ENCODE data around the gene C3. TPM values are rescaled to one million over a fixed set of nuclear protein-coding genes. Genes with fewer than 3 reads are reported as not detected.
"Not testable (repeated sequence)": the region's sequence is repeated elsewhere in the genome, so short reads cannot be mapped to it uniquely, and the experiment has no call there.

The C3 gene
- total RNA-seq, 1 donor from 2014 or later, result 8.2 TPM

- no peaks in the 10 kb centered on the region for H3K36me3 Mint-ChIP-seq
- H3K4me3 Mint-ChIP-seq, result no peak overlapping the region
- H3K27ac Mint-ChIP-seq, result no peak overlapping the region
- no peak for TF ChIP-seq CTCF (conservative IDR thresholded peaks at IDR 0.05)
- no peaks in the 10 kb centered on the region for H3K9me3 Mint-ChIP-seq
- H3K4me1 Mint-ChIP-seq (ENCODE audit: unreplicated experiment), result no peaks in the 10 kb centered on the region
- peaks cover 52% of the 10 kb centered on the region for H3K27me3 Mint-ChIP-seq
- no peak for DNase-seq (ENCODE audit: extremely low spot score, unreplicated experiment)
Measured at GRCh38 chr19:6711078-6711361, 9.4 kb downstream of the C3 start.

- no peak for DNase-seq (ENCODE audit: extremely low spot score, unreplicated experiment)
- no peaks in the 10 kb centered on the region for H3K4me1 Mint-ChIP-seq (ENCODE audit: unreplicated experiment)
- no peaks in the 10 kb centered on the region for H3K9me3 Mint-ChIP-seq
- TF ChIP-seq CTCF (conservative IDR thresholded peaks at IDR 0.05), result peak; percentile 18
- no peak overlapping the region for H3K27ac Mint-ChIP-seq
- no peak overlapping the region for H3K4me3 Mint-ChIP-seq
- H3K36me3 Mint-ChIP-seq, result no peaks in the 10 kb centered on the region
- peaks cover 52% of the 10 kb centered on the region for H3K27me3 Mint-ChIP-seq
Measured at GRCh38 chr19:6710273-6711077, 10.0 kb downstream of the C3 start.

DNA sequence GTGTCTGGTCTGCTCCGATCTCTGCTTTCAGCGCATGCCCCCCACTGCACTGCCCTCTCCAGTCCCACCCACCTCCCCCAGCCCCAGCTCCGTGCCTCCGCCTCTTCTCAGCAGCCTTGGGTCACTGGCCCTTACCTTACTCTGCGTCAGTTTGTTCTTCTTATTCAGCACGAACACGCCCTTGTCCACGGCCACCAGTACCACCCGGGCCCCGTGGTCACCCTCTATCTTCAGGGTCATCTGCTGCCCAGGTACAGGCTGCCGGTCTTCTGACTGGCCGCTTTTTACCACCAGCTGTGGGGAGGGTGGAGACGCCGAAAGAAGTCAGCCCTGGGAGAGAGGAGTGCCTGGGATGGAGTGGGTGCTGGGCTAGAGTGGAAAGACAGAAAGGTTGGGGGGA lies 10.9 kb downstream of the C3 start:
- peaks cover 52% of the 10 kb centered on the region for H3K27me3 Mint-ChIP-seq
- no peak overlapping the region for H3K27ac Mint-ChIP-seq
- no peak for DNase-seq (ENCODE audit: extremely low spot score, unreplicated experiment)
- H3K9me3 Mint-ChIP-seq, result no peaks in the 10 kb centered on the region
- no peak overlapping the region for H3K4me3 Mint-ChIP-seq
- no peaks in the 10 kb centered on the region for H3K36me3 Mint-ChIP-seq
- TF ChIP-seq CTCF (conservative IDR thresholded peaks at IDR 0.05), result no peak
- no peaks in the 10 kb centered on the region for H3K4me1 Mint-ChIP-seq (ENCODE audit: unreplicated experiment)

DNA sequence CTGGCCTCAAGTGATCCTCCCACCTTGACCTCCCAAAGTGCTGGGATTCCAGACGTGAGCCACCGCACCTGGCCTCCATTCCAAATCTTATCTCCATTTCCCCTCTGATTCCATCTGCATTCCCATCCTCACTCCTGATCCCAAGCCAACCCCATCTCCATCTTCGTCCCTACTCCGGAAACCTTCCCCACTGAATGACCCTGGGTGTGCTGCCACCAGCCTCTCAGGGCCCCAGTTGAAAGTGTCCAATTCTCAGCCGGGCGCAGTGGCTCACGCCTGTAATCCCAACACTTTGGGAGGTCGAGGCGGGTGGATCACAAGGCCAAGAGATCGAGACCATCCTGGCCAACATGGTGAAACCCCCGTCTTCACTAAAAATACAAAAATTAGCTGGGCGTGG lies 11.5 kb downstream of the C3 start:
- H3K9me3 Mint-ChIP-seq; DNase-seq (ENCODE audit: extremely low spot score, unreplicated experiment); H3K4me1 Mint-ChIP-seq (ENCODE audit: unreplicated experiment); H3K27ac Mint-ChIP-seq; H3K36me3 Mint-ChIP-seq; H3K4me3 Mint-ChIP-seq: not testable (repeated sequence)
- peaks cover 52% of the 10 kb centered on the region for H3K27me3 Mint-ChIP-seq

DNA sequence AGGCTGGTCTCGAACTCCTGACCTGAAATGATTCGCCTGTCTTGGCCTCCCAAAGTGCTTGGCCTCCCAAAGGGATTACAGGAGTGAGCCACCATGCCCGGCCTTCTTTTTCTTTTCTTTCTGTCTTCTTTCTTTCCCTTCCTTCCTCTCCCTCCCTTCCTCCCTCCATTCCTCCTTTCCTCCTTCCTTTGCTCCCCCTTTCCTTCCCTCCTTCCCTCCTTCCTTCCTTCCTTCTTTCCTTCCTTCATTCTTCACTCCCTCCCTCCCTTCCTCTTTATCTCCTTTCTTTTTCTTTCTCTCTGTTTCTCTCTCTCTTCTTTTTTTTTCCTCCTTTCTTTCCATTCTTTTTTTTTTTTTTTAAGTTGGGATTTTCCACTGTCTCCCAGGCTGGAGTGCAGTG lies 12.1 kb downstream of the C3 start:
- no peaks in the 10 kb centered on the region for H3K36me3 Mint-ChIP-seq
- H3K27me3 Mint-ChIP-seq, result peaks cover 52% of the 10 kb centered on the region
- no peak for TF ChIP-seq CTCF (conservative IDR thresholded peaks at IDR 0.05)
- no peak overlapping the region for H3K4me3 Mint-ChIP-seq
- H3K9me3 Mint-ChIP-seq, result no peaks in the 10 kb centered on the region
- no peak for DNase-seq (ENCODE audit: extremely low spot score, unreplicated experiment)
- H3K27ac Mint-ChIP-seq, result no peak overlapping the region
- no peaks in the 10 kb centered on the region for H3K4me1 Mint-ChIP-seq (ENCODE audit: unreplicated experiment)

DNA sequence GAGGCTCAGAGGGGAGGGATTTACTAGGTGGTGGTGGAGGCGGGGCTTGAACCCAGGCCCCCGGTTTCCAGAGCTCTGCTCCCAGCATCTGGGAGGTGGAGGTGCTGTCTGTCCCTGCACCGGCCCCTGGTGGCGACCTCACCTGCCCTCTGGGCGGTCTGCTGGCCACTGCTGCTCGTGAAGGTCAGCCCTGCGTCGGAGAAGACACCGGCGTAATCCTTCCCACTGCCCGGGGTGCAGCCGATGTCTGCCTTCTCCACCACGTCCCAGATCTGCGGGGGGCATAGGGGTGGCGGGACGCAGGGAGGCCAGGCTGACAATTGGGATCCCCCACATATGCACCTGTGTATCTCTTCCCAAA lies 12.8 kb downstream of the C3 start:
- Mint-ChIP-seq H3K9me3 (no peaks in the 10 kb centered on the region), H3K4me3 (no peak overlapping the region), H3K27me3 (peaks cover 47% of the 10 kb centered on the region), H3K4me1 (ENCODE audit: unreplicated experiment) (no peaks in the 10 kb centered on the region), H3K27ac (no peak overlapping the region), H3K36me3 (no peaks in the 10 kb centered on the region)
- TF ChIP-seq CTCF (conservative IDR thresholded peaks at IDR 0.05), result no peak
- no peak for DNase-seq (ENCODE audit: extremely low spot score, unreplicated experiment)

Data from type B pancreatic cell (in vitro differentiated cells).